ENCODE measurements around the gene TAX1BP1.
"Not testable (repeated sequence)": the region's sequence is repeated elsewhere in the genome, so short reads cannot be mapped to it uniquely, and the experiment has no call there.

DNA sequence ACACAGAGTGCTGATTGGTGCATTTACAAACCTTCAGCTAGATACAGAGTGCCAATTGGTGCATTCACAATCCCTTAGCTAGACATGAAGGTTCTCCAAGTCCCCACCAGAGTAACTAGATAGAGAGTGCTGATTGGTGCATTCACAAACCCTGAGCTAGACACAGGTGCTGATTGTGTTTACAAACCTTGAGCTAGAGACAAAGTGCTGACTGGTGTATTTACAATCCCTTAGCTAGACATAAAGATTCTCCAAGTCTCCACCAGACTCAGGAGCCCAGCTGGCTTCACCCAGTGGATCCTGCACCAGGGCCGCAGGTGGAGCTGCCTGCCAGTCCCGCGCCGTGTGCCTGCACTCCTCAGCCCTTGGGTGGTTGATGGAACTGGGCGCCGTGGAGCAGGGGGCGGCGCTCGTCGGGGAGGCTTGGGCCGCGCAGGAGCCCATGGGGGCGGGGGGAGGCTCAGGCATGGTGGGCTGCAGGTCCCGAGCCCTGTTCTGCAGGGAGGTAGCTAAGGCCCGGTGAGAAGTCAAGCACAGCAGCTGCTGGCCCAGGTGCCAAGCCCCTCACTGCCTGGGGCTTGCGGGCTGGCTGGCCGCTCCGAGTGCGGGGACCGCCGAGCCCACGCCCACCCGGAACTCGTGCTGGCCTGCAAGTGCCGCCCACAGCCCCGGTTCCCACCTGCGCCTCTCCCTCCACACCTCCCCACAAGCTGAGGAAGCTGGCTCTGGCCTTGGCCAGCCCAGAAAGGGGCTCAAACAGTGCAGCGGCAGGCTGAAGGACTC, 116.9 kb downstream of the TAX1BP1 start:
- not testable (repeated sequence) for TF ChIP-seq RAD21 (IDR thresholded peaks at IDR 0.05); RXRA (IDR thresholded peaks at IDR 0.05); TAF1 (conservative IDR thresholded peaks at IDR 0.05); GABPA (IDR thresholded peaks at IDR 0.05 in 1 of 2, conservative IDR thresholded peaks at IDR 0.05 in 1 of 2)
- TF ChIP-seq, protein P1, sequence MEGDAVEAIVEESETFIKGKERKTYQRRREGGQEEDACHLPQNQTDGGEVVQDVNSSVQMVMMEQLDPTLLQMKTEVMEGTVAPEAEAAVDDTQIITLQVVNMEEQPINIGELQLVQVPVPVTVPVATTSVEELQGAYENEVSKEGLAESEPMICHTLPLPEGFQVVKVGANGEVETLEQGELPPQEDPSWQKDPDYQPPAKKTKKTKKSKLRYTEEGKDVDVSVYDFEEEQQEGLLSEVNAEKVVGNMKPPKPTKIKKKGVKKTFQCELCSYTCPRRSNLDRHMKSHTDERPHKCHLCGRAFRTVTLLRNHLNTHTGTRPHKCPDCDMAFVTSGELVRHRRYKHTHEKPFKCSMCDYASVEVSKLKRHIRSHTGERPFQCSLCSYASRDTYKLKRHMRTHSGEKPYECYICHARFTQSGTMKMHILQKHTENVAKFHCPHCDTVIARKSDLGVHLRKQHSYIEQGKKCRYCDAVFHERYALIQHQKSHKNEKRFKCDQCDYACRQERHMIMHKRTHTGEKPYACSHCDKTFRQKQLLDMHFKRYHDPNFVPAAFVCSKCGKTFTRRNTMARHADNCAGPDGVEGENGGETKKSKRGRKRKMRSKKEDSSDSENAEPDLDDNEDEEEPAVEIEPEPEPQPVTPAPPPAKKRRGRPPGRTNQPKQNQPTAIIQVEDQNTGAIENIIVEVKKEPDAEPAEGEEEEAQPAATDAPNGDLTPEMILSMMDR (IDR thresholded peaks at IDR 0.05; ENCODE audit: low read depth, low read length, missing input control): not testable (repeated sequence)
- TF ChIP-seq, protein P2, sequence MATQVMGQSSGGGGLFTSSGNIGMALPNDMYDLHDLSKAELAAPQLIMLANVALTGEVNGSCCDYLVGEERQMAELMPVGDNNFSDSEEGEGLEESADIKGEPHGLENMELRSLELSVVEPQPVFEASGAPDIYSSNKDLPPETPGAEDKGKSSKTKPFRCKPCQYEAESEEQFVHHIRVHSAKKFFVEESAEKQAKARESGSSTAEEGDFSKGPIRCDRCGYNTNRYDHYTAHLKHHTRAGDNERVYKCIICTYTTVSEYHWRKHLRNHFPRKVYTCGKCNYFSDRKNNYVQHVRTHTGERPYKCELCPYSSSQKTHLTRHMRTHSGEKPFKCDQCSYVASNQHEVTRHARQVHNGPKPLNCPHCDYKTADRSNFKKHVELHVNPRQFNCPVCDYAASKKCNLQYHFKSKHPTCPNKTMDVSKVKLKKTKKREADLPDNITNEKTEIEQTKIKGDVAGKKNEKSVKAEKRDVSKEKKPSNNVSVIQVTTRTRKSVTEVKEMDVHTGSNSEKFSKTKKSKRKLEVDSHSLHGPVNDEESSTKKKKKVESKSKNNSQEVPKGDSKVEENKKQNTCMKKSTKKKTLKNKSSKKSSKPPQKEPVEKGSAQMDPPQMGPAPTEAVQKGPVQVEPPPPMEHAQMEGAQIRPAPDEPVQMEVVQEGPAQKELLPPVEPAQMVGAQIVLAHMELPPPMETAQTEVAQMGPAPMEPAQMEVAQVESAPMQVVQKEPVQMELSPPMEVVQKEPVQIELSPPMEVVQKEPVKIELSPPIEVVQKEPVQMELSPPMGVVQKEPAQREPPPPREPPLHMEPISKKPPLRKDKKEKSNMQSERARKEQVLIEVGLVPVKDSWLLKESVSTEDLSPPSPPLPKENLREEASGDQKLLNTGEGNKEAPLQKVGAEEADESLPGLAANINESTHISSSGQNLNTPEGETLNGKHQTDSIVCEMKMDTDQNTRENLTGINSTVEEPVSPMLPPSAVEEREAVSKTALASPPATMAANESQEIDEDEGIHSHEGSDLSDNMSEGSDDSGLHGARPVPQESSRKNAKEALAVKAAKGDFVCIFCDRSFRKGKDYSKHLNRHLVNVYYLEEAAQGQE (IDR thresholded peaks at IDR 0.05): not testable (repeated sequence)

Data from liver (tissue), 3 donors.